Pancreas (tissue), 10 donors: ENCODE measurements around the gene OSBPL10. TPM values are rescaled to one million over a fixed set of nuclear protein-coding genes. Genes with fewer than 3 reads are reported as not detected.

Experiments
- ATAC-seq, 4 donors: fragments of 200-7000 bp; cut with Tn5 transposase; one replicate each; pipeline versions ENCODE4 v1.8.0 to v1.9.1; 2020; ENCODE audit warnings: mild to moderate bottlenecking in 4 of 4, moderate library complexity in 4 of 4
- DNase-seq, 6 donors: peaks; one replicate each; pipeline ENCODE4 v3.0.0-alpha.2; 2020
- FAIRE-seq: peaks from 2 replicates; lab custom pipeline; 2012; peaks lifted over from hg19 to GRCh38; lab: Jason Lieb, UNC
- H3K27ac ChIP-seq, 4 donors: fragments of 200-600 bp; sonication (generic); 1 replicate in 3 of 4; 2 replicates in 1 of 4; pipeline versions ENCODE4 v1.5.0 to v1.8.0; 2020
- H3K27me3 ChIP-seq, 4 donors: fragments of 200-600 bp; one replicate each; pipeline ENCODE4 v1.8.0; 2021
- H3K36me3 ChIP-seq, 3 donors: fragments of 200-600 bp; sonication (generic) in 1 of 3; one replicate each; pipeline versions ENCODE4 v1.5.0 to v1.8.0; 2020 to 2021
- H3K4me1 ChIP-seq, 3 donors: fragments of 200-600 bp; one replicate each; pipeline ENCODE4 v1.8.0; 2021
- H3K4me3 ChIP-seq, 4 donors: fragments of 200-600 bp; sonication (generic) in 2 of 4; one replicate each; pipeline versions ENCODE4 v1.5.0 to v1.8.0; 2020 to 2021
- H3K9me3 ChIP-seq, 4 donors: fragments of 200-600 bp; one replicate each; pipeline ENCODE4 v1.8.0; 2021
- CTCF ChIP-seq, 4 donors: fragments of 200-600 bp; sonication (generic) in 3 of 4; IDR thresholded peaks; one replicate each; pipeline versions ENCODE4 v1.5.0 to v1.8.0; 2021; ENCODE audit warnings: antibody characterized with exemption in 4 of 4
- WGBS, 2 donors: extraction: QIAGEN DNeasy Blood & Tissue Kit; methylation state at CpG; one replicate each; pipeline ENCODE4 v1.1.7; 2013; 5-methylcytosine and 5-hydroxymethylcytosine counted together
- intact Hi-C, 3 donors: fragments of 100-400 bp; cut with DNase I; formaldehyde crosslinking; loops; one replicate each; pipeline versions ENCODE4 v1.11.1 to v1.14.2; 2022
- polyA plus RNA-seq, 2 donors: library from polyadenylated mRNA; stranded (reverse); fragments of 200-250 nt; gene quantifications; one replicate each; pipeline ENCODE4 v1.2.3, GENCODE V29; 2013
- total RNA-seq, 6 donors: library from RNA; stranded (reverse); fragmentation: NEBNext Ultra II Directional in 4 of 6; extraction: Animal tissue kit (Norgen Biotek cat#: 25700) in 4 of 6; gene quantifications; one replicate each; pipeline versions ENCODE4 v1.2.1 to v1.2.4, GENCODE V29; 2021 to 2023
- donor health status: healthy with polysubstance abuse.
- donor health status: DM: no; HTN: no; CAD: no; lungs with moderate emphysema.
- donor health status: DM: no; HTN: no; CAD: no.
- donor health status: control.
- donor health status: control.
- donor health status: Bipolar disorder and iron deficiency.
- donor health status: DM: yes; HTN: yes; CAD: no.
- donor health status: DM: no; HTN: no; CAD: no.
- donor health status: DM: no; HTN: no; CAD: no.
- donor health status: DM: yes; HTN: yes; CAD: no.

OSBPL10 gene
- total and polyA plus RNA-seq, 8 donors, result 0.57 to 4.0 (median 2.2) TPM

GRCh38 chr3:31891876-31892455, 89.1 kb downstream of the OSBPL10 start:
- no peaks in the 10 kb centered on the region for H3K36me3 ChIP-seq
- TF ChIP-seq CTCF (IDR thresholded peaks at IDR 0.05), result no peak
- no peaks in the 10 kb centered on the region for H3K27me3 ChIP-seq
- 85 to 91% methylated on average over 11 of the region's 11 CpGs for WGBS, 2 donors
- intact Hi-C loops, result no loop called here
- FAIRE-seq, result no peak
- H3K4me1 ChIP-seq, result no peaks in the 10 kb centered on the region
- no peak for ATAC-seq
- H3K4me3 ChIP-seq, result no peak overlapping the region
- no peak for DNase-seq
- no peaks in the 10 kb centered on the region for H3K9me3 ChIP-seq
- no peak overlapping the region for H3K27ac ChIP-seq

- DNase-seq (no peak), ATAC-seq (no peak), FAIRE-seq (no peak)
- WGBS, 2 donors, result 83 to 86% methylated on average over 8 of the region's 8 CpGs
- H3K27me3 ChIP-seq, result no peaks in the 10 kb centered on the region
- H3K27ac ChIP-seq, result no peak overlapping the region
- no peaks in the 10 kb centered on the region for H3K9me3 ChIP-seq
- H3K4me1 ChIP-seq, result no peaks in the 10 kb centered on the region
- intact Hi-C loops, result no loop called here
- TF ChIP-seq CTCF (IDR thresholded peaks at IDR 0.05), result no peak
- H3K36me3 ChIP-seq, result no peaks in the 10 kb centered on the region
- no peak overlapping the region for H3K4me3 ChIP-seq
Observed at GRCh38 chr3:31890742-31891469, 90.2 kb downstream of the OSBPL10 start.

GRCh38 chr3:31890007-31890406, 91.1 kb downstream of the OSBPL10 start:
- no peaks in the 10 kb centered on the region for H3K9me3 ChIP-seq
- H3K4me3 ChIP-seq, result no peak overlapping the region
- H3K36me3 ChIP-seq, result no peaks in the 10 kb centered on the region
- no peaks in the 10 kb centered on the region for H3K4me1 ChIP-seq
- no peaks in the 10 kb centered on the region for H3K27me3 ChIP-seq
- WGBS, 2 donors, result 79 to 85% methylated on average over 2 of the region's 2 CpGs
- no peak for ATAC-seq
- intact Hi-C loops, result no loop called here
- no peak for TF ChIP-seq CTCF (IDR thresholded peaks at IDR 0.05)
- FAIRE-seq, result no peak
- no peak overlapping the region for H3K27ac ChIP-seq
- DNase-seq, result no peak

- FAIRE-seq (no peak), ATAC-seq (no peak), DNase-seq (no peak)
- WGBS, 2 donors, result 87 to 93% methylated on average over 3 of the region's 3 CpGs
- Histone ChIP-seq H3K4me1 (no peaks in the 10 kb centered on the region), H3K4me3 (no peak overlapping the region), H3K9me3 (no peaks in the 10 kb centered on the region), H3K36me3 (no peaks in the 10 kb centered on the region), H3K27me3 (no peaks in the 10 kb centered on the region), H3K27ac (no peak overlapping the region)
- no peak for TF ChIP-seq CTCF (IDR thresholded peaks at IDR 0.05)
- intact Hi-C loops, result no loop called here
Observed at GRCh38 chr3:31885235-31885634, 95.8 kb downstream of the OSBPL10 start.

GRCh38 chr3:31884251-31884650, 96.8 kb downstream of the OSBPL10 start:
- Histone ChIP-seq H3K4me1 (no peaks in the 10 kb centered on the region), H3K27ac (no peak overlapping the region), H3K4me3 (no peak overlapping the region), H3K27me3 (no peaks in the 10 kb centered on the region), H3K36me3 (no peaks in the 10 kb centered on the region), H3K9me3 (no peaks in the 10 kb centered on the region)
- 61 to 87% methylated on average over 1 of the region's 1 CpG for WGBS, 2 donors
- no peak for TF ChIP-seq CTCF (IDR thresholded peaks at IDR 0.05)
- intact Hi-C loops, result no loop called here
- ATAC-seq (no peak), DNase-seq (no peak), FAIRE-seq (no peak)
